WTC11 (cell line): ENCODE data around the gene GRIN1. TPM values are rescaled to one million over a fixed set of nuclear protein-coding genes. Genes with fewer than 3 reads are reported as not detected.

Experiments
- ATAC-seq: fragments of 200-7000 bp; cut with Tn5 transposase; 2 replicates; pipeline ENCODE4 v1.10.0; 2021; ENCODE audit warnings: mild to moderate bottlenecking, moderate library complexity
- CTCF ChIA-PET: fragments of 300-600 bp; sonication (Branson Sonifier 250); formaldehyde crosslinking; loops from one replicate; lab custom pipeline; 2021; ENCODE audit warnings: antibody characterized with exemption; lab: Charles Lee
- POLR2A ChIA-PET: fragments of 350-600 bp; sonication (Branson Sonifier 250); formaldehyde crosslinking; loops from one replicate; lab custom pipeline; 2021; ENCODE audit warnings: antibody characterized with exemption; lab: Charles Lee
- DNase-seq: peaks from one replicate; pipeline ENCODE4 v3.0.0; 2021; ENCODE audit warnings: low spot score
- H3K27ac Mint-ChIP-seq: 2 replicates; pipeline ENCODE4 v1.8.0; 2021; ENCODE audit warnings: mixed read lengths
- H3K27me3 Mint-ChIP-seq: 2 replicates; pipeline ENCODE4 v1.8.0; 2021; ENCODE audit warnings: low read depth, mild to moderate bottlenecking, moderate library complexity, mixed read lengths
- H3K36me3 Mint-ChIP-seq: 2 replicates; pipeline ENCODE4 v1.8.0; 2021; ENCODE audit warnings: mixed read lengths
- H3K4me1 Mint-ChIP-seq: 2 replicates; pipeline ENCODE4 v1.8.0; 2022; ENCODE audit warnings: mixed read lengths
- H3K4me3 Mint-ChIP-seq: 2 replicates; pipeline ENCODE4 v1.8.0; 2021; ENCODE audit warnings: mild to moderate bottlenecking, moderate library complexity, mixed read lengths
- H3K9me3 Mint-ChIP-seq: 2 replicates; pipeline ENCODE4 v1.8.0; 2021; ENCODE audit warnings: mixed read lengths
- AR ChIP-seq: fragments of 250-450 bp; sonication (Bioruptor Pico); IDR thresholded peaks from 2 replicates; pipeline ENCODE4 v1.9.0; 2021; ENCODE audit warnings: mild to moderate bottlenecking
- ATF2 ChIP-seq: sonication (generic); formaldehyde crosslinking; IDR thresholded peaks from 2 replicates; pipeline ENCODE4 v1.8.1; 2022; ENCODE audit warnings: low read depth, missing genetic modification reagents, borderline replicate concordance
- ATF6 ChIP-seq: sonication (generic); formaldehyde crosslinking; IDR thresholded peaks from 2 replicates; pipeline ENCODE4 v1.8.1; 2023; ENCODE audit warnings: mild to moderate bottlenecking, missing genetic modification reagents
- CREB1 ChIP-seq: sonication (generic); formaldehyde crosslinking; IDR thresholded peaks from 2 replicates; pipeline ENCODE4 v1.8.0; 2023; ENCODE audit warnings: mild to moderate bottlenecking, missing genetic modification reagents
- CREM ChIP-seq: sonication (generic); formaldehyde crosslinking; IDR thresholded peaks from 2 replicates; pipeline ENCODE4 v1.8.1; 2022; ENCODE audit warnings: mild to moderate bottlenecking, missing genetic modification reagents, moderate library complexity
- EMX1 ChIP-seq: fragments of 250-450 bp; sonication (Bioruptor Pico); IDR thresholded peaks from 2 replicates; pipeline ENCODE4 v1.8.0; 2021; ENCODE audit warnings: mild to moderate bottlenecking
- RORB ChIP-seq: fragments of 250-450 bp; sonication (Bioruptor Pico); IDR thresholded peaks from 2 replicates; pipeline ENCODE4 v1.9.0; 2021; ENCODE audit warnings: mild to moderate bottlenecking
- SP1 ChIP-seq: sonication (generic); formaldehyde crosslinking; conservative IDR thresholded peaks from 2 replicates; pipeline ENCODE4 v1.8.1; 2022; ENCODE audit warnings: missing genetic modification reagents
- TEAD1 ChIP-seq: sonication (generic); formaldehyde crosslinking; IDR thresholded peaks from 2 replicates; pipeline ENCODE4 v1.8.0; 2022; ENCODE audit warnings: mild to moderate bottlenecking, missing genetic modification reagents
- ZNF317 ChIP-seq: sonication (generic); formaldehyde crosslinking; IDR thresholded peaks from 2 replicates; pipeline ENCODE4 v1.8.1; 2023; ENCODE audit warnings: low read depth, mild to moderate bottlenecking, moderate library complexity, missing genetic modification reagents, borderline replicate concordance
- ZNF423 ChIP-seq: fragments of 250-450 bp; sonication (Bioruptor Pico); IDR thresholded peaks from 2 replicates; pipeline ENCODE4 v2.1.2; 2022; ENCODE audit warnings: mild to moderate bottlenecking, moderate library complexity
- total RNA-seq: library from RNA; stranded (reverse); gene quantifications from 3 replicates; pipeline ENCODE4 v1.2.3, GENCODE V29; 2021
- TF ChIP-seq, protein P1 (sequence below): sonication (generic); formaldehyde crosslinking; IDR thresholded peaks from 2 replicates; pipeline ENCODE4 v1.8.0; 2022; ENCODE audit warnings: missing genetic modification reagents
- TF ChIP-seq, protein P2 (sequence below): fragments of 250-450 bp; sonication (Bioruptor Pico); IDR thresholded peaks from 2 replicates; pipeline ENCODE4 v1.8.0; 2021; ENCODE audit warnings: mild to moderate bottlenecking
- TF ChIP-seq, protein P3 (sequence below): sonication (generic); formaldehyde crosslinking; IDR thresholded peaks from 2 replicates; pipeline ENCODE4 v1.8.1; 2023; ENCODE audit warnings: mild to moderate bottlenecking, missing genetic modification reagents
- TF ChIP-seq, protein P4 (sequence below): sonication (generic); formaldehyde crosslinking; IDR thresholded peaks from 2 replicates; pipeline ENCODE4 v1.8.0; 2022; ENCODE audit warnings: mild to moderate bottlenecking, missing genetic modification reagents

GRIN1 gene
- total RNA-seq, 1 experiment from 2014 or later: 4.1 TPM

- Mint-ChIP-seq H3K27ac (no peak overlapping the region), H3K36me3 (no peaks in the 10 kb centered on the region), H3K9me3 (no peaks in the 10 kb centered on the region), H3K4me3 (no peak overlapping the region), H3K27me3 (peaks cover 68% of the 10 kb centered on the region), H3K4me1 (peaks cover 6% of the 10 kb centered on the region; the same call in 1 of the 2 replicates)
- TF ChIP-seq, protein P1, sequence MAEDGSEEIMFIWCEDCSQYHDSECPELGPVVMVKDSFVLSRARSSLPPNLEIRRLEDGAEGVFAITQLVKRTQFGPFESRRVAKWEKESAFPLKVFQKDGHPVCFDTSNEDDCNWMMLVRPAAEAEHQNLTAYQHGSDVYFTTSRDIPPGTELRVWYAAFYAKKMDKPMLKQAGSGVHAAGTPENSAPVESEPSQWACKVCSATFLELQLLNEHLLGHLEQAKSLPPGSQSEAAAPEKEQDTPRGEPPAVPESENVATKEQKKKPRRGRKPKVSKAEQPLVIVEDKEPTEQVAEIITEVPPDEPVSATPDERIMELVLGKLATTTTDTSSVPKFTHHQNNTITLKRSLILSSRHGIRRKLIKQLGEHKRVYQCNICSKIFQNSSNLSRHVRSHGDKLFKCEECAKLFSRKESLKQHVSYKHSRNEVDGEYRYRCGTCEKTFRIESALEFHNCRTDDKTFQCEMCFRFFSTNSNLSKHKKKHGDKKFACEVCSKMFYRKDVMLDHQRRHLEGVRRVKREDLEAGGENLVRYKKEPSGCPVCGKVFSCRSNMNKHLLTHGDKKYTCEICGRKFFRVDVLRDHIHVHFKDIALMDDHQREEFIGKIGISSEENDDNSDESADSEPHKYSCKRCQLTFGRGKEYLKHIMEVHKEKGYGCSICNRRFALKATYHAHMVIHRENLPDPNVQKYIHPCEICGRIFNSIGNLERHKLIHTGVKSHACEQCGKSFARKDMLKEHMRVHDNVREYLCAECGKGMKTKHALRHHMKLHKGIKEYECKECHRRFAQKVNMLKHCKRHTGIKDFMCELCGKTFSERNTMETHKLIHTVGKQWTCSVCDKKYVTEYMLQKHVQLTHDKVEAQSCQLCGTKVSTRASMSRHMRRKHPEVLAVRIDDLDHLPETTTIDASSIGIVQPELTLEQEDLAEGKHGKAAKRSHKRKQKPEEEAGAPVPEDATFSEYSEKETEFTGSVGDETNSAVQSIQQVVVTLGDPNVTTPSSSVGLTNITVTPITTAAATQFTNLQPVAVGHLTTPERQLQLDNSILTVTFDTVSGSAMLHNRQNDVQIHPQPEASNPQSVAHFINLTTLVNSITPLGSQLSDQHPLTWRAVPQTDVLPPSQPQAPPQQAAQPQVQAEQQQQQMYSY (CRISPR knock-in tag): no peak
- TF ChIP-seq, protein P2, sequence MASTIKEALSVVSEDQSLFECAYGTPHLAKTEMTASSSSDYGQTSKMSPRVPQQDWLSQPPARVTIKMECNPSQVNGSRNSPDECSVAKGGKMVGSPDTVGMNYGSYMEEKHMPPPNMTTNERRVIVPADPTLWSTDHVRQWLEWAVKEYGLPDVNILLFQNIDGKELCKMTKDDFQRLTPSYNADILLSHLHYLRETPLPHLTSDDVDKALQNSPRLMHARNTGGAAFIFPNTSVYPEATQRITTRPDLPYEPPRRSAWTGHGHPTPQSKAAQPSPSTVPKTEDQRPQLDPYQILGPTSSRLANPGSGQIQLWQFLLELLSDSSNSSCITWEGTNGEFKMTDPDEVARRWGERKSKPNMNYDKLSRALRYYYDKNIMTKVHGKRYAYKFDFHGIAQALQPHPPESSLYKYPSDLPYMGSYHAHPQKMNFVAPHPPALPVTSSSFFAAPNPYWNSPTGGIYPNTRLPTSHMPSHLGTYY (CRISPR knock-in tag): no peak
- TF ChIP-seq AR (CRISPR knock-in tag) (no peak), ATF6 (CRISPR knock-in tag) (no peak), TEAD1 (CRISPR knock-in tag) (no peak), CREM (CRISPR knock-in tag) (no peak), ATF2 (no peak), CREB1 (no peak), SP1 (CRISPR knock-in tag) (no peak), ZNF317 (CRISPR knock-in tag) (no peak), RORB (CRISPR knock-in tag) (no peak), ZNF423 (CRISPR knock-in tag) (no peak), EMX1 (CRISPR knock-in tag) (no peak)
- TF ChIP-seq, protein P3, sequence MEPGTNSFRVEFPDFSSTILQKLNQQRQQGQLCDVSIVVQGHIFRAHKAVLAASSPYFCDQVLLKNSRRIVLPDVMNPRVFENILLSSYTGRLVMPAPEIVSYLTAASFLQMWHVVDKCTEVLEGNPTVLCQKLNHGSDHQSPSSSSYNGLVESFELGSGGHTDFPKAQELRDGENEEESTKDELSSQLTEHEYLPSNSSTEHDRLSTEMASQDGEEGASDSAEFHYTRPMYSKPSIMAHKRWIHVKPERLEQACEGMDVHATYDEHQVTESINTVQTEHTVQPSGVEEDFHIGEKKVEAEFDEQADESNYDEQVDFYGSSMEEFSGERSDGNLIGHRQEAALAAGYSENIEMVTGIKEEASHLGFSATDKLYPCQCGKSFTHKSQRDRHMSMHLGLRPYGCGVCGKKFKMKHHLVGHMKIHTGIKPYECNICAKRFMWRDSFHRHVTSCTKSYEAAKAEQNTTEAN (CRISPR knock-in tag): no peak
- TF ChIP-seq, protein P4, sequence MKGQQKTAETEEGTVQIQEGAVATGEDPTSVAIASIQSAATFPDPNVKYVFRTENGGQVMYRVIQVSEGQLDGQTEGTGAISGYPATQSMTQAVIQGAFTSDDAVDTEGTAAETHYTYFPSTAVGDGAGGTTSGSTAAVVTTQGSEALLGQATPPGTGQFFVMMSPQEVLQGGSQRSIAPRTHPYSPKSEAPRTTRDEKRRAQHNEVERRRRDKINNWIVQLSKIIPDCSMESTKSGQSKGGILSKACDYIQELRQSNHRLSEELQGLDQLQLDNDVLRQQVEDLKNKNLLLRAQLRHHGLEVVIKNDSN (CRISPR knock-in tag): no peak
- DNase-seq (no peak), ATAC-seq (no peak)
- ChIA-PET CTCF (no interaction called here), POLR2A (no interaction called here)
These were observed 2.3 kb downstream of the GRIN1 start for GRCh38 chr9:137141050-137141810.
